Effector CD4-positive, alpha-beta T cell (primary cell): ENCODE results near the gene RAE1.
"Not testable (repeated sequence)": the region's sequence is repeated elsewhere in the genome, so short reads cannot be mapped to it uniquely, and the experiment has no call there.

Experiments
- DNase-seq: peaks from one replicate; pipeline ENCODE4 v3.0.0-alpha.2; 2020

The RAE1 gene

DNA sequence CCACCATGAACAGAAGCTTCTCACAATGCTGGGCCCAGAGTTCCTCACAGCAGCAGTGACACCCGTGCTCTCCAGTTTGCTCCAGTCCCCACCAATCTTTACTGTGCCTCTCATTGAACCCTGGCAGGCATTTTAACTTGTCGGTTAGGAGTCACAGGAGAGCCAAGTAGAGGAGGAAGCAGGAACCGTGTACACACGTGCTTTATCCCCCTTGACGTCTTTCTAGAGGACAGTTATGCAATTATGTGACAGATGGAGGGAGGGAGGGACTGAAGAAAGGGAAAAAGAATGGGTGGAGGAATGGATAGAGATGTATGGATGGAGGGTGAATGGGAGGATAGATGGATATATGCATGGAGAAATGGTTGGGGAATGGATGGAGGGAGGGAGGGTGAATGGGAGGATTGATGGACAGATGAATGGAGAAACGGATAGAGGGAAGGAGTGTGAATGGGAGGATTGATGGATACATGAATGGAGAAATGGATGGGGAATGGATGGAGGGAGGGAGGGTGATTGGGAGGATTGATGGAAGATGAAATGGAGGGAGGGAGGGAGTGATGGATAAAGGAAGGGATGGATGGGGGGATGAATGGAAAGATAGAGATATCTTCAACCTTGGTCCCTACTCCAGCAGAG, 66.1 kb downstream of the RAE1 start:
- DNase-seq, result no peak

DNA sequence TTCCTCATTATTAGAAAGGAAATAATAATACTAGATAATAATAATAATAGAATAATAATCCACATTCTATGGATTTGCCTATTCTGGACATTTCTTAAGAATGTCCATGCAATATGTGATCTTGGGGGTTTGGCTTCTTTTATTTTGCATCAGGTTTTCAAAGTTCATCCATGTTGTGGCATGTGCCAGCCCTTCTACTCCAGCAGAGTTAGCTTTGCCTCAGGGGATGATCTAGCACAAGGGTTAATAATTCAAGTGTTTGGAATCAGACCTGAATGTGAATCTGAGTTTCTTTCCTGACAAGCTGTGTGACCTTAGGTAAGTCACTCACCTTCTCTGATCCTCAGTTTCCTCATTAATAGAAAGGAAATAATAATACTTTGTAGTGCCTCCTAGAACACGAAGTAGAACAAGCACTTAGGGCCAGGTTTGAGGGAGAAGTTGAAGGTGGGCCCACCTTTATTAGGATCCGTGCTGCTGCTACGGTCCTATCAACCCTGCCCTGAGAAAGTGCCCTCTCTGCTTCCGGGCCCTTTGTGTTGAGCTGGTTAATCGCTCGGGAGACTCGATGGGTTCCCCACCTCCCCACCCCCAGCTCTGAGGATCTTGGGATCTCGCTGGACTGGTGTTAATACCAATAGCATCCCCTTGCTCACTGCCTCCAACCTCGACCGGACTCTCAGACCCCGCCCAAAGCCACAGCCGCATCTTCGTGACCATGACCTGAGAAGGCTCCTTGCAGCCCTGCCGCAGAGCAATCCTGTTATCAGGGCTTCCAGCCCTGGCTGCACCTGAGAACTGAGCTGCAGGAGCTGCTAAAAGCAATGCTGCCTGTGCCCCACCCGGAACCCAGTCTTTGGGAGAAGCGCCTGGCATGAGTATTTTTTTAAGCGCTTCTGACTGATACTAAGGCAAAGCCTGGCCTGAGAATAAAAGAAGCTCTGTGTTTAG, 67.0 kb downstream of the RAE1 start:
- no peak for DNase-seq

GRCh38 chr20:57419479-57419878, 68.4 kb downstream of the RAE1 start:
- not testable (repeated sequence) for DNase-seq

DNA sequence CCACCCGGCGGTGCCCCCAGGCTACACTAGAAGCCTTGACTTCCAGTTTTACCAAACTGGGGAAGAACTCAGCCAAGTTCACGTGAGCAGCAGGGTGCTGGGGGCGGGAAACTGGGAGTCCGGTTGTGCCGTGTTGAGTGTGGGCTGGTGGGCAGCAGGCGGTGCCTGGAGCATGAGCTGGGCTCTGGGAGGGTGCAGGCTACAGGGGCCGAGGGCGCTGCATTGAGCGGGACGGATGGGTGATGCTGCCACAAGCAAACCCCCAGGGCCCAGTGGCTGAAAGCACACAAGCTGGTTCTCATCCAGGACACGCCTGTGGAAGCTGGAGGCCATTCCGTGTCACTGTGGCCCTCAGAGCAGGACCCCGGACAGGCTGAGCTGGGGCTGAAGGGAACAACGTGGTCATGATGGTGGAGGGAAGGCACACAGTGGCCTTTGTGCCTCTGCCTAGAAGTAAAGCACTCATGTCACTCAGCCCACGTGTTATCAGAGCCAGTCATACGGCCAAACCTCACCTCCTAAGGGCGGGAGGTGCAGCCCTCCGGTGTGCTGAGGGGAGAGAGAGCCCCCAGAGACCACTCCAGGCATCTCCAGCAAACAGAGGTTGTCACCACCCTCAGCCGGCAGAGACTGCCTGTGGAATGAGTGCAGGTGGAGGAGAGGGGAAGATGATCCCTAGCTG, 69.7 kb downstream of the RAE1 start:
- no peak for DNase-seq

- DNase-seq, result no peak
These were observed 70.5 kb downstream of the RAE1 start for GRCh38 chr20:57421253-57422220.

- DNase-seq, result no peak
These were observed 71.2 kb downstream of the RAE1 start for GRCh38 chr20:57422254-57422653.

DNA sequence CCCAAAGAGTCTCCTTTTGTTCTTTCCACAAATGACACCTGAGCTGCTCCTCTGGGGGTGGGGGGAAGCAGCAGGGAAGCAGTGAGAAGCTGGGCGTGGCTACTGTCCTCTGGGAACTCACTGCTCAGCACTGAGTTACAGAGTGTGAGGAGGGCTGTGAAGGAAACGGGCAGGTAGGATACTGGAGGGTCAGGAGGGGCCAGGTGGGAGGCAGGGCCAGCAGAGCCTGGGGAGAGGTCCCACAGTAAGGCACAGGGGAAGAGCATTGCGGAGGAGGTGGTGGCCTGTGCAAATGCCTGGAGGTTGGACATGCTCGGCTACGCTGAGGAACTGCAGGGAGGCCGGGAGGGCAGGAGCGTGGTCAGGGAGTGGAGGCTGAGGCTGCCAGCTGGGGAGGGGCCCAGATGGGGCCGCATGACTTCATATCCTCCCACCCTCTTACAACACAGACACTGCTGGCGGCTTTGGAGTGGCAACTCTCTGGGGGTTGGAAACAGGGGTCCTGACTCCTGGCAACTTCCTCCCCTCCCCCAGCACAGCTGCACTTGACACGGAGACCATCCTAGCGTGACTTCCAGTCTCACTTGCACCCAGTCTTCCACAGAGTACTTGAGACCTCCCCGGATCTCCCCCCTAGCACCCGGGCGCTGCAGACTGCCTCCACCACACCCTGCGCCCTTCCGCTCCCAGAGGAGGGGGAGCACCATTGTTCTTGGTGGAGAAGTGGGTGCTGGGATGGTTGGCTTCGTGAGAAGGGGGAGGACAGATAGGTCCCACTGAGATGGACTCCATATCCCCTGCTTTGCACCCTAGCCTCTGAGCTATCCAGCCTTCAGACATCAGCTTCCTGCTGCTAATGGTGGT, 74.3 kb downstream of the RAE1 start:
- DNase-seq, result no peak

DNA sequence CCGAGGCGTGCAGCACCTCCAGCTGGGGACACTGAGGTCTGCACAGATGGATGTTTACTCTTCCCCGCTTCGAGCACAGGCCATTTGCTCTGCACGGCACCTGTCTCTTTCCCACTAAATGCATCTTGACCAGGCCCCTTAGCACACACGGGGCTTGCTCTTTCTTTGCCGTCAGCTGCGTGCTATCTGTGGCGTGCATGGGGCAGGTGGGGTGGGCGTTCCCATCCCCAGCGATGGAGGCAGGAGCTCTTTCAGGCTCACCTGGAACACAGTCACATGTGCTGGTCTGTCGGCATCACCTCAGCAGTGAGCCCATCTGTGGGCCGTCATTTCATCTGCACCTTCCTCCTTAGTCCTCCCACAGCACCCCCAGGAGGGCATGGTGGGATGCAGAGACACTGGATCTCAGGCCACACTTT, 75.2 kb downstream of the RAE1 start:
- DNase-seq, result no peak

DNA sequence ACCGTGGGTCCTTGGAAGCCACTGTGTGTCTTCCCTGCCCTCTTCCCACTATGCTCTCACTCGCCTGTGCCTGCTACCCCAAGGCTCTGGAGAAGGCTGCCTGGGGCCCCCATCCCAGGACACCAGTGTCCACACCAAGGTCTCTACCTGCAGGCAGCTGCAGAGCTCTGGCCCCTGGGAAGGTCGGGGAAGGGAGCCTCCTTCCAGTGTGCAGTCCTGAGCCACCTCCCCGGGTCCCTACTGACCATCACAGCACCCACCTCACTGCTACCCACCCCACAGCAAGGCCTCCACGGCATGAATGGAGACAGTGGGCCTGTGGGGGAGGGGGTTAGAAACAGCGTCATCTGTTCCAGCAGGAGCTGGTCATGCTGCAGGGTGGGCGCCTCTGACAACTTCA, 75.8 kb downstream of the RAE1 start:
- no peak for DNase-seq

DNA sequence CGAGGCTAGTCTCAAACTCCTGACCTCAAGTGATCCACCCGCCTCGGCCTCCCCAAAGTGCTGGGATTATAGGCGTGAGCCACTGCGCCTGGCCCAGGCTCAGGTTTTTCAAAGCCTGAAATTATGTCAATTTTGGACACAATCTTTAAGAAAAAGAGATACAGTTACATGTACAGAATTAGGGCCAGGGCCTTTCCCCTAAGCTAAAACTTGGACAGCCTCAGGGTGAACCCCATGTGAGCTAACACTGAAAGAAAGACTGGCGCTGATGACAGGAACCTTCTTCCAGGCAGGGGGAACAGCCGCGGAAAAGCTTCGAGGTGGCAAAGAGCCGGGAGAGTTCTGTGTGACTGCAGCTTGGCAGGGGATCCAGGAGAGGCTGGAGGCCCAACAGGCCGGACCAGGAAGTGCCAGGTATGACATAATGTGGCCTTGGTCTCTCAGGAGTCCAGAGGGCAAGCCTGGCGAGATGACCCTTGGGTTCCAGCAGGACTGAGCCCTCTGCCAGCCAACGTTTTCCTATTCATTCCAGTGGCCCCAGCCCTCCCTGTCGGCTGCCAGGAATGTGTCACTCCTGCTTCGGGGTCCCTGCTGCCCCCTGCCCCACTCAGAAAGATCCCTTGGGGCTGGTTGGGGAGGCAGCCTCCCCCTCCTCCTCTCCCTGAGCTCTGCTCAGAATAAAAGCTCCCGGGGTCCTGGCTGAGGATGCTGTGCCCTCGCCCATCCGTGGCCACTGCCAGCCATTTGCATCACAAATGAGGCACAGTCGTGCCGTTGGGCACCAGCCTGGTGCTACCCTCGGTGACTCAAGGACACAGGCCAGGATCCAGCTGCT, 77.5 kb downstream of the RAE1 start:
- DNase-seq, result no peak
